ENCODE data around the gene UBE2I.

UBE2I gene

GRCh38 chr16:1344499-1344898 is 35.1 kb downstream of the UBE2I start:
- DNase-seq, result no peak

GRCh38 chr16:1345087-1345486 is 35.7 kb downstream of the UBE2I start:
- DNase-seq, result no peak

GRCh38 chr16:1345651-1346421 is 36.4 kb downstream of the UBE2I start:
- no peak for DNase-seq

DNA sequence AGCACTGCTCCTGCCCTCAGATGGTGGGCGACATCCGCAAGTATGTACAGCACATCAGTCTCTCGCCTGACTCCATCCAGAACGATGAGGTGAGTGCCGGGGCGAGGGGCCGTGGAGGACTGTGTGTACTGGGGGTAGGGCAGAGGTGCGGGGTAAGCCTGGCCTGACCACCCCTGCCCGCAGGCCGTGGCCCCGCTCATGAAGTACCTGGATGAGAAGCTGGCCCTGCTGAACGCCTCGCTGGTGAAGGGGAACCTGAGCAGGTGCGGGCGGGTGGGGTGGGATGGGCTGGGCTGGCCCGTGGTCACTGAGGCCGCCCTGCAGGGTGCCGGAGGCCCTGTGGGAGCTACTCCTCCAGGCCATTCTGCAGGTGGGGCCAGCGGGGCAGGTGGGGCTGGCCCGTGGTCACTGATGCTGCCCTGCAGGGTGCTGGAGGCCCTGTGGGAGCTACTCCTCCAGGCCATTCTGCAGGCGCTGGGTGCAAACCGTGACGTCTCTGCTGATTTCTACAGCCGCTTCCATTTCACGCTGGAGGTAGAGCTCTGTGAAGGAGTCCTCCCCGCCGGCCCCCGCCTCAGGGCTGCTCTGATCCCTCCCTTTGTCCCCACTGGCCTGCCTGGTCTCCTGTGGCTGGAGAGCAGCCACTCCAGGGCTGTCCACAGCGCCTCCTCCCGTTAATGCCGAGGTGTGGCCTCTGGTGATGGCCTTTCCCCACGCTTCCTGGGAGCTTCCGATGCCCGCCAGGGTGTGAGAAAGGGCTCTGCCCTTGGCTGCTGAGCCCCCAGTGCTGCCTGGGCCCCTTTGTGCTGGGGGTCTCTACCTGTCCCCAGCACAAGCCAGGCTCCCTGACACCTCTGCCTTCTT is 37.2 kb downstream of the UBE2I start:
- DNase-seq, result no peak

DNA sequence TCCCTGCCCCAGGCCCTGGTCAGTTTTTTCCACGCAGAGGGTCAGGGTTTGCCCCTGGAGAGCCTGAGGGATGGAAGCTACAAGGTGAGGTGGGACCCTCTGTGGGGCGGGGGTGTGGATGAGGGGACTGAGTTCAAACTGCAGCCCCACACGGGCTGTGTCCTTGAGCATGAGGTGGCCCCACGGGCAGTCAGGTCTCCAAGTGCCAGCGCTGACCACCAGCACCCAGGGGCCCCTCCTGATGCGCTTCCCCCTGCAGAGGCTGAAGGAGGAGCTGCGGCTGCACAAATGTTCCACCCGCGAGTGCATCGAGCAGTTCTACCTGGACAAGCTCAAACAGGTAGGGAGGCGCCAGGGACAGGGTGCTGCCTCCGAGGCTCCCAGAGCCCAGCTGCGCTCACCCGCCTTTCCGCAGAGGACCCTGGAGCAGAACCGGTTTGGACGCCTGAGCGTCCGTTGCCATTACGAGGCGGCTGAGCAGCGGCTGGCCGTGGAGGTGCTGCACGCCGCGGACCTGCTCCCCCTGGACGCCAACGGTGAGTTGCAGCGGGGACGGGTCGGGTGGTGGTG is 37.9 kb downstream of the UBE2I start:
- no peak for DNase-seq

- DNase-seq, result no peak
Observed at GRCh38 chr16:1347962-1348361, 38.5 kb downstream of the UBE2I start.

DNA sequence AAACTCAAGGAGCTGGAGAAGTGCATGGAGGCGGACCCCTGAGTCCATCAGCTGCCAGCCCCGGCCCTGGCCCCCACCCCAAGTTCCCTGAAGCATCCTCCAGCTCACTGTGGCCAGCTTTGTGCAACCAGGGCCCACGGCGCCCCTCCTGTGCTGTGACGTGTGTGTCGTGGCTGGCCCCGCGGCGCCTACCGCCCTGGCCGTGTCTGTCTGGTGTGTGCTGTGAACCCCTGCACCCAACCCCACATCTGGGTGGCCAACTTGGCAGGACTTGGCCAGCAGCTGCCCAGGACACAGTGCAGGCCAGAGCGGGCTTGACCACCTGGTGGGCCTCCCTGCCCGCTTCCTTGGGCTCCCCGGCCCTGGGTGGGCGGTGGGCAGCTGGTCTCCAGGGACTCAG is 39.0 kb downstream of the UBE2I start:
- DNase-seq, result no peak

- no peak for DNase-seq
Observed at GRCh38 chr16:1348926-1349325, 39.5 kb downstream of the UBE2I start.

DNA sequence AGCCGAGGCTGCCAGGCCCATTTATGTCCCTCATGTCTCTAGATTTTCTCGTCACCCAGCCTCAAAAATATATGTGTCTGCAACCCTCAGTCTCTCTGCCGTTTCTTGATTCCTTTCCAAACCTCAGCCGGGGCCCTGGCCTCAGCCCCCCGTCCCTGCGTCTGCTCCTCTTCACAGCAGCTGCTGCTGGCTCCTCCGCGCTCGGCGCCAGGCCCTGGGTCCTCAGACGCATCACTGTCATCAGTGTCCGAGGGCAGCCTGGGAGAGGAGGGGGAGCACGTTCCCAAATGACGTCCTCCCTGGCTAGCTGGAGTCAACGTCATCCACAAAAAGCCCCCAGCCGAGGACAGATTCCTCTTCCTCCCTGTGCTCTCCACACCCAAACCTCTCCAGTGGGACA is 39.9 kb downstream of the UBE2I start:
- no peak for DNase-seq

GRCh38 chr16:1349951-1350350 is 40.5 kb downstream of the UBE2I start:
- no peak for DNase-seq

DNA sequence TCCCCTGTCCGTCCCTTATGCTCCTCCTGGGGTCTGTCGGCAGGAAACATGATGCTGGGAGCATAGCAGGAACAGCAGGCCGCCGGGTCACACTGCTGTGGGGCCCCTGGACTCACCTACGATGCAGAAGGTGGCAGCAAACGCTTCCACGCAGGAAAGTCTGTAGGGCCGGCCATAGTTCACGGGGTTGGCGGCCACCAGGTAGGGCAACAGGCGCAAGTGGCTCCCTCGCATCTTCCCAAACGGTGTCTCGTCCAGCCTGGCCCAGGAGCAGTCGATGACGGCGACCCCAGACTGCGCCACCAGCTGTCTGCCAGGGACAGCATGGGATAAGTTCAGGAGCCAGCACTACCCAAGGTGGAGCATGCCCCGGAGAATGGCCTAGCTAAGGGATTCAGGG is 41.3 kb downstream of the UBE2I start:
- DNase-seq, result no peak

DNA sequence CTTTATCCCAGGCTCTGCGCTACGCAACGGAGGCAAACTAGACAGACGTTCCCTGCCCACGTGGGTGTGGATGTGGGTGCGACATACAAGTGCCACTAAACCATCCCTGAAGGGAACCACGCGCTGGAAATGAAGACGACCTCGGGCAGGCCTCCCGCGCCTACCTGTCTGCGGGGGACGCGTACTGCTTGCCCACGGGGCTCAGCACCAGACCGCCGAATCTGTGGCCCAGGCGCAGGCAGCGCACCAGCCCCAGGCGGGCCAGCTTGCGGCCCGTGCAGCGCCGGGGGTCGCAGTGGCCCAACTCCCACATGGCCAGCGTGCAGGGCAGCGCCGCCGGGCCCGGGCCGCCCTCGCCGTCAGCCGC is 41.8 kb downstream of the UBE2I start:
- DNase-seq, result no peak

DNA sequence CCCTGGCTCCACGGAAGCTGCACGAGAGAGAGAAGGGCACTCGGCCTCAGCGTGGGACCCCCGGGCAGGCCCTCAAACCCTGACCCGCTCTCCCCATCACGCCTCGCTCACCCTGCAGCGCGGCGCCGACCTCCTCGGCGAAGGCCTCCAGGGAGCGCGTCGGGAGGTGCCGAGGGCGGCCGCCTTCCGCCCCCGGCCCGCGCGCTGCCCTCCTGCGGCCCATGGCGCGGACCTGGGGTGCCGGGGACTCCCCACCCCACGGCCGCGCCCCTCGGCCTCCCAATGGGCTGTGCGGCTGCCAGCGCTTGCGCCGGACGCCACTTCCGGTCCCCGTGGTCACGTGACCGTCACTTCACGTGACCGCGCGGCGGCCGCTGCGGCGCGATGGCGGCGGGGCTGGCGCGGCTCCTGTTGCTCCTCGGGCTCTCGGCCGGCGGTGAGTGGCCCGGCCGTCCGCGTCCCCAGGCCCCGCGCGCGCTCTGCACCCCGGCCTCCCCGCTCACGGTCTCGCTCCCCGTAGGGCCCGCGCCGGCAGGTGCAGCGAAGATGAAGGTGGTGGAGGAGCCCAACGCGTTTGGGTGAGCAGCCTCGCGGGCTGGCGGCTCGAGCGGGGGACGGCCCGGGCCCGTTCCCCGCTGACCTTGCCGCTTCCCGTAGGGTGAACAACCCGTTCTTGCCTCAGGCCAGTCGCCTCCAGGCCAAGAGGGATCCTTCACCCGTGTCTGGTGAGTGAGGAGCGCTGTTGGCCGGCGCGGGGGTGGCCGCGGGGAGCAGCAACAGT is 42.3 kb downstream of the UBE2I start, which contains the start of the genes GNPTG and TSR3:
GNPTG (plus strand) TSS at position 350 of the 781 bp plus-strand sequence; CDS start at position 385, 35 bp downstream.
TSR3 (minus strand) TSS at position 297 of the 781 bp plus-strand sequence; CDS start at position 223, 74 bp downstream.
- peak; percentile 78 for DNase-seq

DNA sequence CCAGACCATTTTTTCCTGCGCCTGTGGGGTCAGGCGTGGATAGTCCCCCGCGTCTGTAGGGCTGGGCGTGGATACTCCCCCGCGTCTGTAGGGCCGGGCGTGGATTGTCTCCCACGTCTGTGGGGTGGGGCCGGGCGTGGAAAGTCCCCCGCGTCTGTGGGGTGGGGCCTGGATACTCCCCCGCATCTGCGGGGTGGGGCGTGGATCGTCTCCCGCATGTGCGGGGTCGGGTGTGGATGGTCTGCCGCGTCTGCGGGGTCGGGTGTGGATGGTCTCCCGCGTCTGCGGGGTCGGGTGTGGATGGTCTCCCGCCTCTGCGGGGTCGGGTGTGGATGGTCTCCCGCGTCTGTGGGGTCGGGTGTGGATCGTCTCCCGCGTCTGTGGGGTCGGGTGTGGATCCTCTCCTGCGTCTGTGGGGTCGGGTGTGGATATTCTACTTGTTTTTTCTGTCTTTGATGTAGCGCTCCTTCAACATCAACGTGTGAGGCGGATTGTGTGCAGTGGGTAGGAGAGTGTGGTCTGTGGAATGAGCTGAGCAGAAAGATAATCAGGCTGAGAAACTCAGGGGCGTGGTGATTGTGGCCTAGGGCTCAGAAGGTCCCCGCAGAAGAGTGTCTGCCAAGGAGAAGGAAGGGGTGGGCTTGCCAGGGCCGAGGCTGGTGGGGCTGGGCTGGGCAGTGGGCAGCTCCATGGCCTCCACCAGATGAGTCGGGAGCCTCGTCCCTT is 45.5 kb downstream of the UBE2I start:
- no peak for DNase-seq

DNA sequence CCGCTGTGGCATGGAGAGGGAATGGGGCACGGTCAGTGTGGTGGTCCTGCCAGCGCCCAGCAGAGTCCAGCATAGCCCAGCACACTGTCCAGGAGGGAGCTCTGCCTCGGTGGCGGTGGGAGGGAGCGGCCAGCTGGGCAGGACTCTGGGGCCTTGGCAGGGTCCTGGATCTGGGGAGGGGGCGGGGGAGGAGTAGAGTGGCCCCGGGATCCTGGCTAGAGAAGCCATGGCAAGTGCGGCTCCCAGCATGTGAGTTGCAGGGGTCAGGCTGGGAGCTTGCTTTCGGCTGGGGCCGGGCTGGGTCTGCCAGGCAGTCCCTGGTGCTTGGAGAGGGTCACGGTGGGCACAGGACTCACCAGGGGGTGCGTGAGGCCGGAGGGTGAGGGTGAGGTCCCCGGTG is 46.2 kb downstream of the UBE2I start:
- DNase-seq, result no peak

DNA sequence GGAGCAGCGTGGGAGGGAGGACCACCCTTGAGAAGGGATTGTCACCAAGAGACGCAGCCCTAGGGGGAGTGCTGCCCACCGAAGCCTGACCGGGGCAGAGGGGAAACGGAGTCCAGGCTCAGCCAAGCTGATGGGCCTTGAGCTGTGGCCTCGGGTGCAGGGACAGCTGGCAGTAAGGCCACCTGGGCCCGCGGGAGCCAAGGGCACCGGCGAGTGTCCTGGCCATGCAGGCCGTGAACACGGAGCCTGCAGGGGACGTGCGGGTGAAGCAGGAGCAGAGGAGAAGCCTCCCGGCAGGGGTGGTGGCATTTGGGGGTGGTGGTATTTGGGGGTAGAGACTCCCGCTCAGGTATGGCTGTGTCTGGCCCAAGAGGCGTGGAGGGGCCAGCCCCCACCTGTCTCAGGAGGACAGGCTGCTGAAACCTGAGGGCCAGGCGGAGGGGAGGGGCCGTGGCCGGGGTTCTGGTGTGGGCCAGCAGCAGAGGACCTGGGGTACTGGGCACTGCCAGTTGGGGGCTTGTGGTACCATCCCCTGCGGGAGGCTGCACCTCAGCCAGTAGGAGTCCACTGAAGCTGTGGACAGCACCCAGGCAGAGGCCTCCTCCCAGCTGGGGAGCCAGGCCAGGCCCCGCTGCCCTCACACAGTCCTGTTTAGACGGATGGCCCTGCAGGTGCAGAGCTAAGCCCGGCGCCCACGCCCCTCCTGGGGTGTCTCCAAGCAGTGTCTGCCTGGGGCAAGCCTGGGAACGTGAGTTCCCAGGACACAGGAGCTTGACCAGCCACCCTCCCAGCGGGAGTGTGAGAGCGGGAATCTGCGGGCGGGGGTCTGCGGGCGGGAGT is 46.8 kb downstream of the UBE2I start:
- no peak for DNase-seq

GRCh38 chr16:1357906-1358566 is 48.6 kb downstream of the UBE2I start:
- DNase-seq, result no peak

DNA sequence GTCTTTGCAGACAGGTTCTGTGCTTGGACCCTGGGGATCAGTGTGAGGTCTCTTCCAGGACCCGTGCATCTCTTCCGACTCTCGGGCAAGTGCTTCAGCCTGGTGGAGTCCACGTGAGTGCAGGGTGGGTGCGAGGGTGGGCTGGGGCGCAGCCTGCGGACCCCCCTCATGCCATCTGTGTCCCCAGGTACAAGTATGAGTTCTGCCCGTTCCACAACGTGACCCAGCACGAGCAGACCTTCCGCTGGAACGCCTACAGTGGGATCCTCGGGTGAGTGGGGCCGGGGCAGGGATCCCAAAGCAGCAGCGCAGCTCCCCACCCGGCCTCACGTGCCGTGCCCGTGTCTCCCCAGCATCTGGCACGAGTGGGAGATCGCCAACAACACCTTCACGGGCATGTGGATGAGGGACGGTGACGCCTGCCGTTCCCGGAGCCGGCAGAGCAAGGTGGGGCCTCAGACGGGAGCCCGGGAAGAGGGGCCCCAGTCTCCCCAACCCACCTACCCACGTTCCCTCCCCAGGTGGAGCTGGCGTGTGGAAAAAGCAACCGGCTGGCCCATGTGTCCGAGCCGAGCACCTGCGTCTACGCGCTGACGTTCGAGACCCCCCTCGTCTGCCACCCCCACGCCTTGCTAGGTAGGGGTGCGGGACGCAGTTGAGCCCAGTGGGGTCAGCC is 52.4 kb downstream of the UBE2I start:
- DNase-seq, result no peak

DNA sequence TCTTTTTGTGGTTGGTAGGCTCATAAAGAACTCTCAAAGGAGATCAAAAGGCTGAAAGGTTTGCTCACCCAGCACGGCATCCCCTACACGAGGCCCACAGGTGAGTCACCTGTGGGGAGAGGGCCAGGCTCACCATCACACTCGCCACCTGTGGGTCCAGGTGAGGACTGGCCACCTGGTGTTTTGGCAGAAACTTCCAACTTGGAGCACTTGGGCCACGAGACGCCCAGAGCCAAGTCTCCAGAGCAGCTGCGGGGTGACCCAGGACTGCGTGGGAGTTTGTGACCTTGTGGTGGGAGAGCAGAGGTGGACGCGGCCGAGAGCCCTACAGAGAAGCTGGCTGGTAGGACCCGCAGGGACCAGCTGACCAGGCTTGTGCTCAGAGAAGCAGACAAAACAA is 53.4 kb downstream of the UBE2I start:
- DNase-seq, result no peak

GRCh38 chr16:1363501-1364041 is 54.1 kb downstream of the UBE2I start:
- DNase-seq, result peak; percentile 62

Data from T-helper 9 cell (primary cell).